HT-29 (cell line): Measurements from ENCODE around the gene NMUR1. TPM values are rescaled to one million over a fixed set of nuclear protein-coding genes. Genes with fewer than 3 reads are reported as not detected.
A peak's percentile ranks its signal among the peaks of the same experiment; 100 is the strongest.

Experiments
- DNase-seq: peaks from one replicate; pipeline ENCODE4 v3.0.0-alpha.2; 2015; ENCODE audit warnings: low spot score
- total RNA-seq: library from RNA; depleted of rRNA; stranded (reverse); fragments of >200 nt; shearing (Covaris generic); gene quantifications from 2 replicates; pipeline ENCODE4 v1.2.3, GENCODE V29; 2014

NMUR1 gene
- total RNA-seq, 1 experiment from 2014 or later, result not detected

DNA sequence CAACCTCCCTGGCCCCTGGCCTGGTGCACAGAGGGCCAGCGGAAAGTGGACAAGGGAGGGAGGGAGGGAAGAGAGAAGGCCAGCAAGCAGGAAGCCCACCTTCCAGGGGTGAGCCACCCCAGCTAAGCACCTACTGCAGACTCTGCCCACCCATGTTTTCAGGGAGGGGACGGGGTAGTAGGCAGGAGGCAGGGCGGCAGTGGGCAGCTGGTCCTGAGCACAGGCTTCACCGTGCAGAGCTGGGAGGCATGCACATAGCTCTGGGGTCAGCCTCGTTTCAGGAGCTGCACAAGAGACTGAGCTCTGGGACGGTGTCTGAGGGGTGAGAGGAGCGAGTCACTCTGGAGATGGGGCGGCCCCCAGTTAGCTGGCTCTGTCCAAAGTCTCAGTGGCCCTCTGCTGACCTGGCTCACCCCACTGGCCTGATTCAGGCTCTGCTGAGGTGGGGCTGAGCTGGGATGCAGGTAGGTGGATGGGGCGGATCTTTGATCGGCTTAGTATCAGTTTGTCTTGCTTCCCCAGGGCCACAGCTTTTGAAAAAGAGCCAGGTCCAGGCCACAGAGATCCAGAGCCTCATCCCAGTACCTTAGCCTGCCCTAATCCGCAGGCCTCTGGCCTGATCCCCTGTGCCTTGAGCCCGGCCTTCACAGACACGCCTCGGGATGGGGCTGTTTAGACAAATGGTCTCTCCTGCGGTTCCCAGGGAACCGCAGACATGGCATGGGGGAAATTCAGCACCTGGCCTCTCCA, 3.7 kb downstream of the NMUR1 start:
- no peak for DNase-seq

GRCh38 chr2:231525248-231526163, 4.7 kb downstream of the NMUR1 start:
- no peak for DNase-seq

- no peak for DNase-seq
Observed at GRCh38 chr2:231524477-231525247, 5.6 kb downstream of the NMUR1 start.

- no peak for DNase-seq
Observed at GRCh38 chr2:231523451-231524285, 6.6 kb downstream of the NMUR1 start.

- no peak for DNase-seq
Observed at GRCh38 chr2:231522418-231523180, 7.6 kb downstream of the NMUR1 start.

DNA sequence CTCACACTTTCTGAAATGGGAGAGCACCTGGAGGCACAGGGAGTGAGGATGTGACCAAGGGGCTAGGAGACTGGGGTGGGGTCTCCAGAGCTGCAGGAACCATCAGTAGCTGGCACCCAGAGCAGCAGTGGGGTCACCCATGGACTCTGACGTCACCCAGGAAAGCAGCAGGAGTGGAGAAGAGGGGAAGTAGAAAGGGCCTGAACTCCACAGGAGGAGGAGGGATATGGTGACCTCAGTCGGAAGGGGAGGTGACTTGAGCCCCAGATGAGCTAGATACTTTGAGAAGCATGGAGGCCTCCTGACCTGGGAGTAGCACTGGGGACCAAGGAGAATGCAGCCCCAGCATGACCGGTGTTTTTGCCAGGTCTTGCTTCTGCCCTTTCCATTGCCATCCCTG, 8.8 kb downstream of the NMUR1 start:
- DNase-seq, result no peak

DNA sequence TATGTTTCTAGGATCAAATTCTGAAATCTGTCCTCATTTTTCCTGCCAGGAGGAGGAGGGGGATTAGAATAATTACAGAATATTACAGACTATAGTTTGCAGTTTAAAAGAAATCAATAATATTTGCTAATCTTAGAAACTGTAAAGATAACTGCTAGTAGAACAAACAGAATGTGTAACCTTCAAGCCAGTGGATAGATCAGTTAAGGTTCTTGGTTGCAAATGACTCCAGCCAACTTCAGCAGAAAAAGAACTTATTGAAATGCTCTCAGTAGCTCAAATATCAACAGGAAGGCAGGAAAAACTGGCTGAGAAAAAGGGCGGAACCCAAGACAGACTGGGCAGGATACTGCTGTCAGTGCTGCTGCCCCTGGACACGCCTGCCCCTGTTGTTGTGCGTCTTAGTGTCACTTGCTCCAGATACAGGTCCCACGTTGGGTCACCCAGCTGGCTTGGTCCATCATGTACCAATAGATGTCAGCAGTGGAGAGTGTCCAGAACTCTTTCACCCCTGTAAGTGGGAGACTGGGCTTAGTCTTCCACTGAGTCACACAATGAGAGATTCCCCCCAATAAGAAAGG, 10.2 kb downstream of the NMUR1 start:
- DNase-seq, result no peak

DNA sequence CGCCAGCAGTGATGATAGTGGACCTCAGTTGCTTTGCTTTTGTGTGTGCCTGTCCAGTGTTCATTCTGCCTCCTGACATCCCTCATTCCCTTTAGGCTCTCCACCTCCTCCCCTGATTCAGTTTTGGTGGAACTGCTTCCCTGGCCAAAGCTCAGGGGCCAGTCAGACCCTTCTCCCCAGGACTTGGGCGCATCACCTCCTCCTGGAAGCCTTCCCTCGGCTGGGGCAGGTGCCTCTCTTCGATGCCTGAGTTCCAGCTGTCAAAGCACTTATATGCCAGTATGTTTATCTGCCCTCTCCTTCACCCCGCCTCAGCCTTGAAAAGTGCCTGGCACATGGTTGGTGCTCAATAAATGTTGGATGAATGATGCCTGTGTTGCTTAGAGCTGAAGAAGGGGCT, 11.5 kb downstream of the NMUR1 start:
- DNase-seq, result no peak

DNA sequence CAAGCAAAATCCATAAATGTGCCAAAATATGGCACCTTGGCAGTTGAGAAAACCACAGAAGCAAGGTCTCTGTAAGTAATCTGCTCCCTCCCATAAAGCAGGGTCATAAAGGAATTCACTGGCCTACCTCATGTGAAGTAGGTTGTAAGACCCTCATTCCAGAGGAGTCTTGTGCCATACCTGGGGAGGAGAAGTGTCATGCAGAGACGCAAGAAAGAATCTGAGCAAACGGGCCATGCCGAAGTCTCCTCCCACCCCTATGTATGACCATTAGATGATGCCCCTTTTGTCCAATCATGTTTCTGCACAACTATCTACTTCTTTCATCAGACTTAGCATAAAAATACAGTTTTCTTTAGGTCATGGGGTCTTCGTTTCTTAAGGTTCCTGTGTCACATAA, 14.6 kb downstream of the NMUR1 start:
- DNase-seq, result no peak

DNA sequence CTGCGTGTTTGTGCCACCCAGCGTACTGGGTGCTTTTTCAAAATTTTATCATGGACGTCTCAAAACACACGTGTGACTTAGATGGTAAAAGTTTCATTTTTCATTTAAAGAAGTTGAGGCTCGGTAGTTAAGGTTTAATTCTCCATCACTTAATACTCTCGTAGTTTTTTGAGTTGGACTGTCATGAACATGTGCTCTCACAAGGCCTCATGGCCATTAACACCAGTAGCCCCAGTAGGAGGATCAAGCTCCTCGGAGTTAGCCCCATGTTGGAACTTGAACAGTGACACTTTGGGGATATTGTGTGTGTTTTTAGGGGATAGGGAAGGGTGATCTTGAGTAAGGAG, 15.3 kb downstream of the NMUR1 start:
- DNase-seq, result no peak

GRCh38 chr2:231514225-231514950, 15.9 kb downstream of the NMUR1 start:
- DNase-seq, result peak; percentile 69

DNA sequence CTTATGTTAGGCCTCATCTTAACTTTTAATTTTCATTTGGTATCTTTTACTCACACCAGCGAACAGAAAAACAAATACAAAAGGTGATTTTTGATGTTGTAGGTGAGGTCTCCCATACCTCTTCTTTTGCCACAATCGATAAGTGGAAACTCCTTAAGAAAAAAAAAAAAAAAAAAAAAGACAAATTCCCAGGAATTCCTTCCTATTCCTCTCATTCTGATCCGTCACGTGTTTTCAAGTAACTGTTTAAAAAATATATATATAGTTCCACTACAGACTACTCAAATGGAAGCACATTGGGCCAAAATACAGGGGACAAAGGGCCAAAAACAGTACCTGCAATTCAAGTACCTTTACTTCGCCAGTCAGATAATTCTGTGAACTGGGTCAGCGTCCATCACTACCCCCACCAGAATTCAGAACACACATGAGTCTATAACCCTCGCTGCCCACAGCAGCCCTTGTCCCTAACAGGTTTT, 16.5 kb downstream of the NMUR1 start:
- no peak for DNase-seq

- DNase-seq, result peak; percentile 9
Observed at GRCh38 chr2:231512222-231512621, 18.0 kb downstream of the NMUR1 start.

DNA sequence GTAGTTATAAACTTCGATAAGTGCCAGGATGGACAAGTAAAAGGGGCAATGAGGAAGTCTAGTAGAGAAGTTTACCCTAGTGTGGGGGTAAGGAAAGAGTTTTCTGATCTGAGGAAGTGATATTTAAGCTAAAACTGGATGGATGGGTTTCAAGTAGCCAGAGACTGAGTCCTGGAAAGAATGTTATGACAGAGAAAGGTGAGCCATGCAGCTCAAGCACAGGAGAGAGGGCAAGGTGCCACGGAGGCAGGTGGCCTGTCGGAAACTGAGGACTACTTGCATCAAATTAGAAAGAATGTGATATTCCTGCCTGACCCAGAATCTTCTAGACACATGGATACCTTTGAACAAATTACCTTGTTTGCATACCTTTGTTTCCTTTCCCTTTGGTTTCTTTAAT, 26.5 kb downstream of the NMUR1 start:
- DNase-seq, result no peak

GRCh38 chr2:231502596-231502995, 27.6 kb downstream of the NMUR1 start:
- DNase-seq, result no peak

GRCh38 chr2:231497651-231498050, 32.6 kb downstream of the NMUR1 start:
- no peak for DNase-seq

- DNase-seq, result no peak
Observed at GRCh38 chr2:231494669-231495068, 35.6 kb downstream of the NMUR1 start.

DNA sequence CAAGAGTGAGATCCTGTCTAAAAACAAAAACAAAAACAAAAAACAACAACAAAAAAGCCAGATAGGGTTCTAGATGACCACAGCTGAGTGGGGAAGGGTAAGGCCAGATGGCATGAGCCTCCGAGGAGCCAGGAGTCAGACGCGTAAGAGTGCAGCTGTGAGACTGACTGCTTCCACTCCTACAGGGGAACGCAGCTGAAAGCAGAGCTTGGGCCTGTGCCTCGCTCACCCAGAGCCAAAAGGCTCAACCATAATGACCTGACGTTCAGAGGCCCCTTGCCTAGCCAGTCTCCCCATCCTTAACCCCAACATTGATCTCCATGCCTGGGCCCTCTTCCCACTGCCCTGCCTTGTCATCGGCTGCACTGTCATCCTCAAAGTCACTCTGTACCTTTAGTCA, 39.4 kb downstream of the NMUR1 start:
- DNase-seq, result no peak

DNA sequence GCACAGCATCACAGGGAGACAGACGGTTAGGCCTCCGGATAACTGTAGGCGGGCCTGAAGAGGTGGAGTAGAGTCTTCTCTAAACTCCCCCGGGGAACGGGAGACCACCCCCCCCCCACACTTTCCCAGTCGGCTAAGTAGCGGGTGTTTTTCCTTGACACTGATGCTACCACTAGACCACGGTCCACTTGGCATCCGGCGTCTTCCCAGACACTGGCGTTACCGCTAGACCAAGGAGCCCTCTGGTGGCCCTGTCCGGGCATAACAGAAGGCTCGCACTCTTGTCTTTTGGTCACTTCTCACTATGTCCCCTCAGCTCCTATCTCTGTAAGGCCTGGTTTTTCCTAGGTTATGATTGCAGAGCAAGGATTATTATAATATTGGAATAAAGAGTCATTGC, 40.3 kb downstream of the NMUR1 start:
- no peak for DNase-seq
